Measurements from ENCODE around the gene NRXN3.

NRXN3 gene

DNA sequence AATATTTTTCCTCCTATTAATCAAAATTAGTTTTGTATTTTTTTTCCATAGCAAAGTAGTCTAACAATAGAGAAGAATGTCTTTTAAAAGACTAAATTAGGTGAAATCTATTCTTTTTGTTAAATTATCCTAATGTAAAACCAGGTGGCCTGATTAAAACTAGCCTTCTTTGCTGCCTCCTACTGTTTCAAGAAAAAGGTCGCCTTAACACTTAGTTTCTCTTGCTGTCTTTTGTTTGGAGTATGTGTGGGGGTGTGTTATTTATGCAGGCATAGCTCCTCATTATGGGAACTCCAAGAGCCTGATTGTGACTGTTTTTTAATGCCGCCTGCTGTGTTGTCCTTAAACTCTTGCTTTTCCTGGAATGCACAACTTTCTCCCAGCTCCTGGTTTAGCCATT, 1185.9 kb downstream of the NRXN3 start:
- Histone ChIP-seq H2AFZ (ENCODE audit: low read length, unreplicated experiment) (no peak overlapping the region), H3K36me3 (ENCODE audit: insufficient read depth, low read length) (no peaks in the 10 kb centered on the region), H3K27ac (ENCODE audit: low read depth, low read length) (no peak overlapping the region), H3K4me3 (ENCODE audit: low read depth, low read length) (no peak overlapping the region), H3K27me3 (ENCODE audit: insufficient read depth, low read length) (no peaks in the 10 kb centered on the region), H3K4me1 (ENCODE audit: control insufficient read depth, insufficient read depth, low read length, unreplicated experiment) (no peaks in the 10 kb centered on the region), H3K79me2 (ENCODE audit: control insufficient read depth, insufficient read depth, low read length, unreplicated experiment) (no peaks in the 10 kb centered on the region)

DNA sequence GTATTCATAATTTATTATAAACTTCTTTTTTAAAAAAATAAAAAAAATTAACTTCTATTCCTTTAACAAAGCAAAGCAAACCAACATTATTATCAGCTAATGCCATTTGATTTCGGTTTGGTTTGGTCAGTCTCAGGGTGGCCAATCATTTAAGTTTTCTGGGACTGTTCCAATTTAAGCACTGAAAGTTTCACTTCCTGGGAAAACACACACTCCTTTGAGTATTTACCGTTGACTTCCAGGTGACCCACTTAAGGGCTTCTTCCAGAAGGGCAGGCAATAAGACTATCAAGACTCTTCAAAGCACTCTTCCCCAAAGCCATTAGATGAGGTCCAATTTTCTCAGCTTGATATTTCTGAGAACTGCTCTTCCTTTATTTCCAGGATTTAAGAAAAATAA, 1187.1 kb downstream of the NRXN3 start:
- Histone ChIP-seq H3K4me1 (ENCODE audit: control insufficient read depth, insufficient read depth, low read length, unreplicated experiment) (no peaks in the 10 kb centered on the region), H3K27ac (ENCODE audit: low read depth, low read length) (no peak overlapping the region), H3K36me3 (ENCODE audit: insufficient read depth, low read length) (no peaks in the 10 kb centered on the region), H3K4me3 (ENCODE audit: low read depth, low read length) (no peak overlapping the region), H3K79me2 (ENCODE audit: control insufficient read depth, insufficient read depth, low read length, unreplicated experiment) (no peaks in the 10 kb centered on the region), H2AFZ (ENCODE audit: low read length, unreplicated experiment) (no peak overlapping the region), H3K27me3 (ENCODE audit: insufficient read depth, low read length) (no peaks in the 10 kb centered on the region)

DNA sequence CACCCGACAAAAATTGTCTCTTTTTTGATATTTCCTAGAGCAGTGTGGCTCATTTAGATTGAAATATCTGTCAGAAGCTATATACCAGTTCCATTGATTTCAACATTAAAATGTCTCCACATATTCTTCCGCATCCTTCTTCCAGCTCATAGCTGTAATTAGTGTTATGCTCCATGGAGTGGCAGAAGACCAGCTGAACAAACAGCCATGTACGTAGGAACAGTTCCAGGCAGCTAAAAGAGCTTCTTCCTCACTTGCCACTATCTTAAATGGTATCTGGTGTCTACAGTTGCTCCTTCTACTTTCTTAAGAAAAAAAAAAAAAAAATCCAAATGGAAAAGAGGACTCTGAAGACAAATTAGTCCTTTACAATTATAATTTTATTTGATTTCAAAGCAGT, 1193.1 kb downstream of the NRXN3 start:
- Histone ChIP-seq H3K4me3 (ENCODE audit: low read depth, low read length) (no peak overlapping the region), H3K79me2 (ENCODE audit: control insufficient read depth, insufficient read depth, low read length, unreplicated experiment) (no peaks in the 10 kb centered on the region), H2AFZ (ENCODE audit: low read length, unreplicated experiment) (no peak overlapping the region), H3K27me3 (ENCODE audit: insufficient read depth, low read length) (no peaks in the 10 kb centered on the region), H3K4me1 (ENCODE audit: control insufficient read depth, insufficient read depth, low read length, unreplicated experiment) (no peaks in the 10 kb centered on the region), H3K36me3 (ENCODE audit: insufficient read depth, low read length) (no peaks in the 10 kb centered on the region), H3K27ac (ENCODE audit: low read depth, low read length) (no peak overlapping the region)

DNA sequence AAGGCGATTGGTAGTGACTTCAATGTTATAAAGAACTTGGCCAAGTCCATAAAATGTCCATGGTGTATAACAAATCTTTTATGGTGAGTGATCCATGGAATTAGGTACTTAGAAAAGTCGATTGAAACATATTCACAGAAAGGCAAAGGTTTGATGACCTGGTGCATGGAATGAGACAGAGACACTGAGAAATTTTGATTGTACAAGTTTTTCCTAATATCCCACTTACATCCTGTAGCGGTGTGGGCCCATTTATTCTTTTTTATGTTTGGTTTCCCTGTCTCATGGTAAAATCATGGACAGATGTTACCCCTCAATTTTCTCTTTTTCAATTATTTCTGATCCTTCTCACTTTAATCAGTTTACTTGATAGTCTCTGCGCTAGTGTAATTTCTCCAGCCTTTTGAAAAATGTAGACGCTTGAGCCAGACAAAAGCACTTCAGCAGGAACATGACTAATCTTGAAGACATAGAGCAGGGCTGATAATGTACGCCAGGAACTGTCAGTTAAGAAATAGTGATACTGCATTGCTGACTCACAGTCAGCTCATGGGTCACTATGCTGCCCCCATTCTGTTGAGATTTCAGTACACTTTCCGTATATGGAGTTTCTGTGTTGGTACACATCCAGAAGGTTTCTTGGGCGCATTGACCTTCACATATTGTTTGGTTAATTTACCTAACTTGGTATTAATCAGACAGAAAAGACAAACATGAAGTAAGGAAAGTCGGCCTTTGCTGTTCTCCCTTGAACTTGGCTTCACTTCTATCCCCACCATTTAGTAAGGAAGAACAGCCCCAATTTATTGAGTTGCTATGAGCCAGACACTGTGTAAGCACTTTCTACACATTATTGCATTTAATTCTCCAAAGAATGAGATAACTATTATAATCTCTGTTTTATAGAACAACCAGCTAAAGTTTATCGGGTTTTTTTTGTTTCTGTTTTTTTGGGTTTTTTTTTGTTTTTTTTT, 1199.5 kb downstream of the NRXN3 start:
- peaks cover 13% of the 10 kb centered on the region for H3K4me1 ChIP-seq (ENCODE audit: control insufficient read depth, insufficient read depth, low read length, unreplicated experiment)
- H3K27ac ChIP-seq (ENCODE audit: low read depth, low read length): peak overlapping the region; percentile 92
- peak overlapping the region; percentile 85 for H2AFZ ChIP-seq (ENCODE audit: low read length, unreplicated experiment)

DNA sequence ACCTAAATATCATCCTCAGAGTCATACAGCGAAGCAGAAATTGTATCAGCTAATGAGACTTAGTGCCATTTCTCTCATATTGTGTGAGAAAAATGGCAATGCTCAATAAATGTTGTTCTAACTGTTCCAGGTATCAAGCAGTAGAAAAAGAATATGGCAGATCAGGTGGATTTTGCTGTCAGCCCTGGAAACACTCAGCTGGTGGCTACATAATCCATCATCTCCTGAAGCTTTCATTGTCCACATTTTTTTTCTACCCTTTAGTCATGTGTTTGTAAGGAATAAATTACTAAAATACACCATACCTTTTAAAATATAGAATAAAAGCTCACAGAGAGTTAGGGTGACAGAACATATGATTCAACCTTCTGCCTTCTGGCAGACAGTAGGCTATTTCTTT, 1200.8 kb downstream of the NRXN3 start:
- Histone ChIP-seq H2AFZ (ENCODE audit: low read length, unreplicated experiment) (no peak overlapping the region), H3K27ac (ENCODE audit: low read depth, low read length) (no peak overlapping the region), H3K36me3 (ENCODE audit: insufficient read depth, low read length) (no peaks in the 10 kb centered on the region), H3K79me2 (ENCODE audit: control insufficient read depth, insufficient read depth, low read length, unreplicated experiment) (no peaks in the 10 kb centered on the region), H3K27me3 (ENCODE audit: insufficient read depth, low read length) (no peaks in the 10 kb centered on the region), H3K4me3 (ENCODE audit: low read depth, low read length) (no peak overlapping the region), H3K4me1 (ENCODE audit: control insufficient read depth, insufficient read depth, low read length, unreplicated experiment) (peaks cover 13% of the 10 kb centered on the region)

More for the DNA sequence above, 1199.5 kb downstream of the NRXN3 start:
- H3K79me2 ChIP-seq (ENCODE audit: control insufficient read depth, insufficient read depth, low read length, unreplicated experiment): no peaks in the 10 kb centered on the region
- no peaks in the 10 kb centered on the region for H3K27me3 ChIP-seq (ENCODE audit: insufficient read depth, low read length)
- peak overlapping the region; percentile 48; the same call in 1 of the 2 replicates for H3K4me3 ChIP-seq (ENCODE audit: low read depth, low read length)
- no peaks in the 10 kb centered on the region for H3K36me3 ChIP-seq (ENCODE audit: insufficient read depth, low read length)

DNA sequence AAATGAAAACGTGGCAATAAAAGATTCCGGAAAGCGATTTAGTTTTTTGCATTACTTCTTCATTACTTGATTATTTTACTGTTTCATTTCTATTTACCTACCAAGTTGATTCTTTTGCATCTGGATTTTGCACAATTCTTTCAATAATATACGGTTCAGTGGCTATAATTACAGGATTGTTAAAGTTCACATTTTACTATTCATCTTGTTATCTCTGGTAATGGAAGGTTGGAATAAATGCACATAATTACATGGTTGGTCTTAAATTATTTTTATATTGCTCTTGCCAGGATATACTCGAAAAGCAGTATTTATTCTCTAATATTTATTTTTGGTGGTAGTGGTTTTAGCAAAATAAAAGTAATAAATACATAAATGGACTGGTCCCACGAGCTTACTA, 1203.3 kb downstream of the NRXN3 start:
- peaks cover 13% of the 10 kb centered on the region for H3K4me1 ChIP-seq (ENCODE audit: control insufficient read depth, insufficient read depth, low read length, unreplicated experiment)
- no peak overlapping the region for H3K4me3 ChIP-seq (ENCODE audit: low read depth, low read length)
- no peak overlapping the region for H2AFZ ChIP-seq (ENCODE audit: low read length, unreplicated experiment)
- no peaks in the 10 kb centered on the region for H3K36me3 ChIP-seq (ENCODE audit: insufficient read depth, low read length)
- no peak overlapping the region for H3K27ac ChIP-seq (ENCODE audit: low read depth, low read length)
- H3K27me3 ChIP-seq (ENCODE audit: insufficient read depth, low read length): no peaks in the 10 kb centered on the region
- no peaks in the 10 kb centered on the region for H3K79me2 ChIP-seq (ENCODE audit: control insufficient read depth, insufficient read depth, low read length, unreplicated experiment)

DNA sequence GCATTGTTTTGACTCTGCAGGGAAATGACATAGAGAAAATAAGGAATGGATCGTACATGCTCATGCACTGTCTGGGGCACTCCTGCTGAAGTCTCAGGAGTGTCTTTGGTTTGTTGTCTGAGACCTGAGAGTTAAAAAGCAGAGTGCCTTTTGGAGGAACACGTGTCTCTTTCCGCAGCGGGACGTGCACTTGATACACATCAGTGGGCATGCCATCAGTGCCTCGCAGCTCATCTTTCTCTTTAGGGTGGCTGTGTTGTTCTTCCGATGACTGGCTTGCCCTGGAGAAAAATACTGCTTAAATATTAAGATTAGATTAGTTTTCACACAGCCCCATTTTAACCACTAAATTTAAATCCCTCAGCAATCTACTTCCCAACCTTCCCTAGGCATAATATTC, 1205.2 kb downstream of the NRXN3 start:
- H3K79me2 ChIP-seq (ENCODE audit: control insufficient read depth, insufficient read depth, low read length, unreplicated experiment): no peaks in the 10 kb centered on the region
- H3K27ac ChIP-seq (ENCODE audit: low read depth, low read length): no peak overlapping the region
- H3K27me3 ChIP-seq (ENCODE audit: insufficient read depth, low read length): no peaks in the 10 kb centered on the region
- no peak overlapping the region for H3K4me3 ChIP-seq (ENCODE audit: low read depth, low read length)
- H3K36me3 ChIP-seq (ENCODE audit: insufficient read depth, low read length): no peaks in the 10 kb centered on the region
- H3K4me1 ChIP-seq (ENCODE audit: control insufficient read depth, insufficient read depth, low read length, unreplicated experiment): no peaks in the 10 kb centered on the region
- H2AFZ ChIP-seq (ENCODE audit: low read length, unreplicated experiment): no peak overlapping the region

DNA sequence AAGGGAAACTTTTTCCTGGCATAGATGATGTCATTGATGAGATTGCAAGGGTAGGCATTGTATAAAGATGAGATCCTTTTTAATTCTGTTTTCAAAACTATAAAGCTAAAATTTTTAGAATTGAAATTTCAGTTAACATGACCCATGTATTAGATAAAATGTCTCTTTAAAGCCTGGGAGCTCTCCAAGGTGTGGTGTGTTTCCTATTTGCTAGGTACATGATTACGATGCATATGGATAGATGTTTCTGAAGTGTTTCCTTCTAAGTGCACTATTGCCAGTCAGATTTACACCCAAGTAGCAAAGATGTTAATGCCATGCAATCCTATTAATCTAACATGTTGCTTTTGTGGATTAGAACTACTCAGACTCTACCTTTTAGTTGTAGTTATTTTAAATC, 1206.4 kb downstream of the NRXN3 start:
- Histone ChIP-seq H3K27ac (ENCODE audit: low read depth, low read length) (no peak overlapping the region), H3K27me3 (ENCODE audit: insufficient read depth, low read length) (no peaks in the 10 kb centered on the region), H3K4me3 (ENCODE audit: low read depth, low read length) (no peak overlapping the region), H3K4me1 (ENCODE audit: control insufficient read depth, insufficient read depth, low read length, unreplicated experiment) (no peaks in the 10 kb centered on the region), H3K36me3 (ENCODE audit: insufficient read depth, low read length) (no peaks in the 10 kb centered on the region), H3K79me2 (ENCODE audit: control insufficient read depth, insufficient read depth, low read length, unreplicated experiment) (no peaks in the 10 kb centered on the region), H2AFZ (ENCODE audit: low read length, unreplicated experiment) (no peak overlapping the region)

DNA sequence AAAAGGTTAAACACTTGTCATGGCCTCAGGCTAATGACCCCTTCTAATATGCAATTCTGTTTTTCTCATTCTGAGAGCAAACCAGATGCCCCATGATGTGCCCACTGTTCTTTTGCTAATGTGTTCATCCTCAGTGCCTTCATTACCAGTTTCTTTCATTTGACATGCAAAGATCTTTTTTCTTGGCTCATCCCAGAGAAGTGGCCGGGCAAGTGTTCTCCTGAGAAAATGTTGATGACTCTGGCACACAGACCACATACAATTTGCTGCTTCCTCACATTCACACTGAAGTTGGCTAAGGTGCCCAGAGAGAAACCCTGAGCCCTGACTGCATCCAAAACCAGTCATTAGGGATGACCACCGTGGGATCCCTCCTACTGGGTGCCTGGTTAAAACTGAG, 1207.8 kb downstream of the NRXN3 start:
- Histone ChIP-seq H3K27ac (ENCODE audit: low read depth, low read length) (no peak overlapping the region), H3K36me3 (ENCODE audit: insufficient read depth, low read length) (no peaks in the 10 kb centered on the region), H3K4me1 (ENCODE audit: control insufficient read depth, insufficient read depth, low read length, unreplicated experiment) (no peaks in the 10 kb centered on the region), H3K79me2 (ENCODE audit: control insufficient read depth, insufficient read depth, low read length, unreplicated experiment) (no peaks in the 10 kb centered on the region), H3K27me3 (ENCODE audit: insufficient read depth, low read length) (no peaks in the 10 kb centered on the region), H3K4me3 (ENCODE audit: low read depth, low read length) (no peak overlapping the region), H2AFZ (ENCODE audit: low read length, unreplicated experiment) (no peak overlapping the region)

DNA sequence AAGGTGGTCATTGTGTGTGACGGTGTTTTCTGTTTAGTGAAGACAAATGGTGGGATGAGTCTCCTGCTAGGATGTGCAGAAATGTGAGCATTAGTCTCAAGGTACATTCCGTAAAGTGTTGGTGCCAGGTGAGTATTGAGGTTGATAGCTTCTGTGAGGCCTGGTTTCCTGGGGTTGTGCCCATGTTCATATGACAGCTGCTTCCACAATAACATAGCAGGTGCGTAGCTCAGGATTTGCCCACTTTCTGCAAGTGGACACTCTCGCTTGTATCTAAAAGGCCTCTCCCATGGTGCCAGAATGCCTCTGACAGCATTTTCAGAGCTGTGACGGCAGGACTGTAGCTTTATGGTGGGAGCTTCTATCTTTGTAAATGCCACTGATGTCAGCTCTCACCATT, 1209.1 kb downstream of the NRXN3 start:
- no peaks in the 10 kb centered on the region for H3K4me1 ChIP-seq (ENCODE audit: control insufficient read depth, insufficient read depth, low read length, unreplicated experiment)
- no peak overlapping the region for H3K27ac ChIP-seq (ENCODE audit: low read depth, low read length)
- no peaks in the 10 kb centered on the region for H3K79me2 ChIP-seq (ENCODE audit: control insufficient read depth, insufficient read depth, low read length, unreplicated experiment)
- H3K36me3 ChIP-seq (ENCODE audit: insufficient read depth, low read length): no peaks in the 10 kb centered on the region
- H3K4me3 ChIP-seq (ENCODE audit: low read depth, low read length): no peak overlapping the region
- no peak overlapping the region for H2AFZ ChIP-seq (ENCODE audit: low read length, unreplicated experiment)
- H3K27me3 ChIP-seq (ENCODE audit: insufficient read depth, low read length): no peaks in the 10 kb centered on the region

DNA sequence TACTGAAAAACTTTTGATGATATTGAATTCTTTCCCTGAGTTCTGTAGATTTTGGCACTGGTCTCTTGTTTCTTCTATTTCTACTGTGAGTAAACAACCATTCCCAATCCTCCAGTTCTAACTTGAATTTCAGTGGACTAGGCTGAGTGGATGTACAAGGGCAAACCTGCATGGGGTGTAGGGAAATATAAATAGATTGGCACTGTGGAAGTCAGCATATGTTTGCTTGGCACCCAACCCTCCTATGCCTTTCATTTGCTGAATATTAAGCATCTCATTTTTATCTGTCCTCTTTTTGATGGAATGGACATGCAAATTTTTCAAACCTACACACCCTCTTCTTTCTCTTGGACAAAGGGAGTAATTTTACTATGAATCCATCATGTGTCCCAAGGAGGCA, 1212.9 kb downstream of the NRXN3 start:
- no peaks in the 10 kb centered on the region for H3K27me3 ChIP-seq (ENCODE audit: insufficient read depth, low read length)
- H3K4me3 ChIP-seq (ENCODE audit: low read depth, low read length): no peak overlapping the region
- no peaks in the 10 kb centered on the region for H3K79me2 ChIP-seq (ENCODE audit: control insufficient read depth, insufficient read depth, low read length, unreplicated experiment)
- no peak overlapping the region for H2AFZ ChIP-seq (ENCODE audit: low read length, unreplicated experiment)
- no peaks in the 10 kb centered on the region for H3K4me1 ChIP-seq (ENCODE audit: control insufficient read depth, insufficient read depth, low read length, unreplicated experiment)
- H3K36me3 ChIP-seq (ENCODE audit: insufficient read depth, low read length): no peaks in the 10 kb centered on the region
- no peak overlapping the region for H3K27ac ChIP-seq (ENCODE audit: low read depth, low read length)

Data from ACC112 (cell line).